K562 (cell line): ENCODE data around the gene VGLL4. TPM values are rescaled to one million over a fixed set of nuclear protein-coding genes. Genes with fewer than 3 reads are reported as not detected.

Source experiments
- ATAC-seq: fragments of 200-7000 bp; cut with Tn5 transposase; 3 replicates; pipeline ENCODE4 v1.9.1; 2020; ENCODE audit warnings: moderate library complexity
- BruUV-seq: library from RNA; stranded (reverse); fragments of 400-500 nt; replicated peaks from 2 replicates; lab custom pipeline; 2021; lab: Mats Ljungman, UMichigan
- CTCF ChIA-PET: fragments of 300-600 bp; formaldehyde crosslinking; extraction: SDS; loops from one replicate; lab custom pipeline; 2021; ENCODE audit warnings: low intra/inter-chr PET ratio; lab: Yijun Ruan, JAX
- POLR2A ChIA-PET: fragments of 300-600, 350-650 bp; sonication (Branson Sonifier 250); formaldehyde crosslinking; extraction: SDS; loops from one replicate; lab custom pipeline; 2021; ENCODE audit warnings: antibody characterized with exemption, inconsistent platforms; lab: Yijun Ruan, JAX
- DNase-seq, 4 experiments: peaks; one replicate each; pipeline versions ENCODE4 v3.0.0 to v3.0.0-alpha.2; 2011 to 2018; ENCODE audit warnings: low spot score in 3 of 4, mixed read lengths in 3 of 4; ENCODE audit errors: extremely low read depth in 1 of 4
- FAIRE-seq: peaks from 2 replicates; lab custom pipeline; 2011; peaks lifted over from hg19 to GRCh38; lab: Jason Lieb, UNC
- H2AFZ ChIP-seq: 2 replicates; pipeline ENCODE4 v1.6.0; 2011; ENCODE audit warnings: low read depth, low read length, control low read depth, inconsistent platforms
- H3K27ac ChIP-seq: fragments of 200-600 bp; 3 replicates; pipeline ENCODE4 v1.8.0; 2011; ENCODE audit warnings: low read depth, mild to moderate bottlenecking, control low read depth, inconsistent platforms, low read length, moderate library complexity, mixed read lengths; ENCODE audit errors: extremely low read depth
- H3K27me3 ChIP-seq, 2 experiments: fragments of 300-600 bp in 1 of 2; 2 replicates in 1 of 2; 3 replicates in 1 of 2; pipeline versions ENCODE4 v1.6.0 to v1.8.0; 2011; ENCODE audit warnings: inconsistent platforms in 2 of 2, low read length in 2 of 2, mild to moderate bottlenecking in 1 of 2, mixed read lengths in 1 of 2, moderate library complexity in 1 of 2; ENCODE audit not compliant: control insufficient read depth in 2 of 2, insufficient read depth in 2 of 2
- H3K36me3 ChIP-seq: fragments of 300-600 bp; 3 replicates; pipeline ENCODE4 v1.8.0; 2011; ENCODE audit warnings: mild to moderate bottlenecking, low read length, inconsistent platforms; ENCODE audit not compliant: control insufficient read depth, insufficient read depth
- H3K4me1 ChIP-seq, 2 experiments: fragments of 200-600 bp in 1 of 2; replicated peaks in 1 of 2; 2 replicates in 1 of 2; 3 replicates in 1 of 2; pipeline versions ENCODE4 v1.5.1 to v1.8.0; 2011; ENCODE audit warnings: inconsistent platforms in 2 of 2, low read length in 2 of 2, mild to moderate bottlenecking in 1 of 2, mixed read lengths in 1 of 2, moderate library complexity in 1 of 2; ENCODE audit not compliant: control insufficient read depth in 2 of 2, insufficient read depth in 2 of 2
- H3K4me2 ChIP-seq: 2 replicates; pipeline ENCODE4 v1.6.1; 2011; ENCODE audit warnings: low read length, control low read depth, inconsistent platforms, mixed read lengths; ENCODE audit not compliant: insufficient read depth
- H3K4me3 ChIP-seq: fragments of 200-600 bp; sonication (generic), shearing (Covaris generic); 2 replicates; pipeline ENCODE4 v1.5.1; 2016; ENCODE audit warnings: control low read depth, inconsistent platforms
- H3K79me2 ChIP-seq: fragments of 200-600 bp; 3 replicates; pipeline ENCODE4 v1.8.0; 2011; ENCODE audit warnings: low read length, inconsistent platforms; ENCODE audit not compliant: control insufficient read depth, insufficient read depth
- H3K9ac ChIP-seq, 2 experiments: 2 replicates each; pipeline versions ENCODE4 v1.6.0 to v1.6.1; 2011; ENCODE audit warnings: low read depth in 2 of 2, low read length in 2 of 2, control low read depth in 1 of 2, inconsistent platforms in 1 of 2, mild to moderate bottlenecking in 1 of 2, mixed read lengths in 1 of 2; ENCODE audit not compliant: insufficient read depth in 1 of 2
- H3K9me1 ChIP-seq: one replicate; pipeline ENCODE4 v1.6.0; 2011; ENCODE audit warnings: inconsistent platforms, mild to moderate bottlenecking, low read length, moderate library complexity; ENCODE audit not compliant: control insufficient read depth, insufficient read depth
- H3K9me3 ChIP-seq: replicated peaks from 2 replicates; pipeline ENCODE4 v1.5.1; 2011; ENCODE audit warnings: low read depth, low read length, inconsistent platforms; ENCODE audit not compliant: control insufficient read depth, insufficient read depth
- H4K20me1 ChIP-seq: replicated peaks from 2 replicates; pipeline ENCODE4 v1.6.1; 2011; ENCODE audit warnings: low read length, inconsistent platforms, mixed read lengths; ENCODE audit not compliant: control insufficient read depth, insufficient read depth
- ATF1 ChIP-seq, 2 experiments: fragments of 450-650 bp in 1 of 2; IDR thresholded peaks; 2 replicates each; pipeline ENCODE4 v1.6.1; 2016; ENCODE audit warnings: missing compliant biosample characterization in 1 of 2, missing genetic modification characterization in 1 of 2
- COPS2 ChIP-seq: fragments of 450-650 bp; conservative IDR thresholded peaks from 2 replicates; pipeline ENCODE4 v1.6.1; 2016; ENCODE audit warnings: mild to moderate bottlenecking, moderate library complexity
- EWSR1 ChIP-seq: fragments of 450-650 bp; IDR thresholded peaks from 2 replicates; pipeline ENCODE4 v1.6.1; 2018; ENCODE audit warnings: borderline replicate concordance, mild to moderate bottlenecking, low read depth, moderate library complexity; ENCODE audit not compliant: partially characterized antibody
- GATA2 ChIP-seq: sonication (generic); formaldehyde crosslinking; IDR thresholded peaks from 2 replicates; pipeline ENCODE4 v1.4.0; 2020; ENCODE audit warnings: mild to moderate bottlenecking, missing genetic modification reagents
- SREBF1 ChIP-seq: fragments of 150-350 bp; IDR thresholded peaks from 2 replicates; pipeline ENCODE4 v1.6.1; 2014; ENCODE audit warnings: antibody characterized with exemption, low read depth, low read length, borderline replicate concordance
- ZNF586 ChIP-seq: fragments of 450-650 bp; formaldehyde crosslinking; conservative IDR thresholded peaks from 2 replicates; pipeline ENCODE4 v1.4.0; 2020; ENCODE audit warnings: mild to moderate bottlenecking, moderate library complexity
- ZNF668 ChIP-seq: fragments of 250-450 bp; sonication (Bioruptor Pico); IDR thresholded peaks from 2 replicates; pipeline ENCODE4 v1.8.0; 2022; ENCODE audit warnings: mild to moderate bottlenecking, inconsistent platforms
- WGBS: fragments of 100-300 bp; shearing (Covaris generic); methylation state at CpG from one replicate; pipeline ENCODE4 v1.1.6; 2016; ENCODE audit warnings: low coverage, mixed read lengths; ENCODE audit not compliant: insufficient coverage; ENCODE audit errors: missing lambda C conversion rate; 5-methylcytosine and 5-hydroxymethylcytosine counted together
- in situ Hi-C: fragments of 300-500 bp; cut with MboI; formaldehyde crosslinking; loops from 4 replicates; pipeline ENCODE4 v1.15.0; 2018; ENCODE audit warnings: inconsistent platforms, mixed read lengths
- intact Hi-C: fragments of 100-400 bp; cut with micrococcal nuclease; formaldehyde crosslinking; loops from 2 replicates; pipeline ENCODE4 v1.14.2; 2022
- polyA plus RNA-seq, 8 experiments: library from polyadenylated mRNA; depleted of rRNA in 4 of 8; stranded (reverse) in 5 of 8; unstranded in 3 of 8; fragments of >200 nt; fragmentation: Nextera tagmentation in 2 of 8; fragmentation: Illumina TruSeq in 1 of 8; extraction: Ambion mirVana in 2 of 8; extraction: Trizol in 1 of 8; gene quantifications; 2 replicates each; pipeline versions ENCODE4 v1.2.1 to v1.2.3, GENCODE V29; 2011 to 2014; ENCODE audit warnings: inconsistent platforms in 1 of 8, missing spikeins in 1 of 8
- total RNA-seq, 7 experiments: library from RNA; depleted of rRNA in 6 of 7; stranded (reverse); fragments of >200 nt in 6 of 7; fragmentation: Illumina TruSeq in 2 of 7; extraction: Trizol in 2 of 7; gene quantifications; 2 replicates each; pipeline versions ENCODE4 v1.2.1 to v1.2.3, GENCODE V29; 2011 to 2021; ENCODE audit warnings: low replicate concordance in 1 of 7
- TF ChIP-seq, protein P1 (sequence below): fragments of 250-450 bp; sonication (Bioruptor Pico); IDR thresholded peaks from 2 replicates; pipeline ENCODE4 v1.4.0; 2020; ENCODE audit warnings: mild to moderate bottlenecking, moderate library complexity

The VGLL4 gene
- total and polyA plus RNA-seq, 9 of the 15 experiments (the other 6 are each of a cell fraction or from before 2014, with no cell fraction given) = 0.27 to 10.9 (median 8.6) TPM

DNA sequence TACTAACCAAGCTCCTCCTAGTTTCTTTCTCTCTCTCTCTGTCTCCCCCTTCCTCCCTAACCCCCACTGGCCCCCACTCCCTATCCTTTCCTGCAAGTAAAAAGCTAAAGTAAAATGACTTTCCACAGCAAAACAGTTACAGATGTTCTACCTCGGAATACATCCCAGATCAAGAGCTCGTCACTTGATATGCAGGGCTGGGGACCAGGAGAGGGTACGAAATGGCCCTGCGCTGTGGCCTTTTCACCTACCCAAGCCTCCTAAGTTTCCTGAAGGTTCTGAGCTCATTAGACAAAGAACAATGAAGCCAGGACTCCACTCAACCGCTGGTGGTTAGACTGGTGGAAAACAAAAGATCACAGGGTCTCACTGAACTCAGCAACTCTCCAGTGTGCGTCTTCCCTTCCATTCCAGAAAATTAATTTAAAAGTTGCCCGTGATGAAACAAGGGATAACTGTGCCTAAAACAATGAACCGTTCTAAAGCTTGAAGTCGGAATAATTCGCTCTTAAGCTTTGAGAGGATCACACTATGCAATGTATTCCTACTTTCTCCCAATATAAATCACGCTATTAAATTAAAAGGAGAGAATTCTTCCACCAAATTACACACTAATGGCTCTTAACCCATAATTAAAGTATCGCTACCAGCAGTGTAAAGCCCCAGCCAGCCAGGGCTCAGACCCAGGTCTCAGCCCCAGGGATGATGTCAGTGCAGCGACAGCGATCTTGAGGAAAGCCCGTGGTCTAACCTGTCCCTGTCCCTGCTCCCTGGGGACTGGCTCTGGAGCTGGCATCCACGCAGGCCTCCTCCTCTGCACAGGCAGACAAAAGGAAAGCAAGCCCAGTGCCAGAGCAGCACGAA is 5.0 kb downstream of the VGLL4 start:
- Histone ChIP-seq H2AFZ (no peak overlapping the region), H3K9me1 (no peaks in the 10 kb centered on the region), H3K4me2 (no peak overlapping the region), H3K4me1 (peaks cover 12 to 27% of the 10 kb centered on the region in 2 experiments), H3K9ac (0 out of 4 replicates have a peak overlapping the region, but pooled peaks of 1 of the 2 experiments have one; percentile 23), H3K27ac (no peak overlapping the region), H3K36me3 (no peaks in the 10 kb centered on the region), H3K4me3 (no peak overlapping the region), H4K20me1 (peaks cover 11% of the 10 kb centered on the region), H3K9me3 (no peaks in the 10 kb centered on the region), H3K27me3 (0 out of 5 replicates have a peak, but pooled peaks cover 0 to 5% of the 10 kb centered on the region in 2 experiments), H3K79me2 (peaks cover 81% of the 10 kb centered on the region)
- WGBS = 42% methylated on average over 17 of the region's 17 CpGs
- TF ChIP-seq ZNF586 (CRISPR knock-in tag) = no peak
- TF ChIP-seq ZNF668 = no peak
- TF ChIP-seq EWSR1 = no peak
- TF ChIP-seq ATF1 (CRISPR knock-in tag; IDR thresholded peaks at IDR 0.05) = no peak
- no peak for TF ChIP-seq ATF1 (tag; IDR thresholded peaks at IDR 0.05)
- no peak for TF ChIP-seq COPS2
- no peak for TF ChIP-seq SREBF1
- no peak for TF ChIP-seq GATA2 (CRISPR knock-in tag)
- TF ChIP-seq, protein P1, sequence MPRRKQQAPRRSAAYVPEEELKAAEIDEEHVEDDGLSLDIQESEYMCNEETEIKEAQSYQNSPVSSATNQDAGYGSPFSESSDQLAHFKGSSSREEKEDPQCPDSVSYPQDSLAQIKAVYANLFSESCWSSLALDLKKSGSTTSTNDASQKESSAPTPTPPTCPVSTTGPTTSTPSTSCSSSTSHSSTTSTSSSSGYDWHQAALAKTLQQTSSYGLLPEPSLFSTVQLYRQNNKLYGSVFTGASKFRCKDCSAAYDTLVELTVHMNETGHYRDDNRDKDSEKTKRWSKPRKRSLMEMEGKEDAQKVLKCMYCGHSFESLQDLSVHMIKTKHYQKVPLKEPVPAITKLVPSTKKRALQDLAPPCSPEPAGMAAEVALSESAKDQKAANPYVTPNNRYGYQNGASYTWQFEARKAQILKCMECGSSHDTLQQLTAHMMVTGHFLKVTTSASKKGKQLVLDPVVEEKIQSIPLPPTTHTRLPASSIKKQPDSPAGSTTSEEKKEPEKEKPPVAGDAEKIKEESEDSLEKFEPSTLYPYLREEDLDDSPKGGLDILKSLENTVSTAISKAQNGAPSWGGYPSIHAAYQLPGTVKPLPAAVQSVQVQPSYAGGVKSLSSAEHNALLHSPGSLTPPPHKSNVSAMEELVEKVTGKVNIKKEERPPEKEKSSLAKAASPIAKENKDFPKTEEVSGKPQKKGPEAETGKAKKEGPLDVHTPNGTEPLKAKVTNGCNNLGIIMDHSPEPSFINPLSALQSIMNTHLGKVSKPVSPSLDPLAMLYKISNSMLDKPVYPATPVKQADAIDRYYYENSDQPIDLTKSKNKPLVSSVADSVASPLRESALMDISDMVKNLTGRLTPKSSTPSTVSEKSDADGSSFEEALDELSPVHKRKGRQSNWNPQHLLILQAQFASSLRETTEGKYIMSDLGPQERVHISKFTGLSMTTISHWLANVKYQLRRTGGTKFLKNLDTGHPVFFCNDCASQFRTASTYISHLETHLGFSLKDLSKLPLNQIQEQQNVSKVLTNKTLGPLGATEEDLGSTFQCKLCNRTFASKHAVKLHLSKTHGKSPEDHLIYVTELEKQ (CRISPR knock-in tag) = no peak
- no peak for ATAC-seq
- in situ Hi-C loops (no loop called here), intact Hi-C loops (no loop called here)
- DNase-seq = no peak
- ChIA-PET POLR2A (interaction anchor here (0.6 to 1.2 kb wide), 5 partner anchors 9 to 548 kb away, joined by 3 to 4 read pairs (median 3); no protein-coding TSS in a partner anchor), CTCF (no interaction called here)
- no TSS peak for BruUV-seq
- no peak for FAIRE-seq
